ENCODE results near the gene NCF1.
"Not testable (repeated sequence)": the region's sequence is repeated elsewhere in the genome, so short reads cannot be mapped to it uniquely, and the experiment has no call there.

DNA sequence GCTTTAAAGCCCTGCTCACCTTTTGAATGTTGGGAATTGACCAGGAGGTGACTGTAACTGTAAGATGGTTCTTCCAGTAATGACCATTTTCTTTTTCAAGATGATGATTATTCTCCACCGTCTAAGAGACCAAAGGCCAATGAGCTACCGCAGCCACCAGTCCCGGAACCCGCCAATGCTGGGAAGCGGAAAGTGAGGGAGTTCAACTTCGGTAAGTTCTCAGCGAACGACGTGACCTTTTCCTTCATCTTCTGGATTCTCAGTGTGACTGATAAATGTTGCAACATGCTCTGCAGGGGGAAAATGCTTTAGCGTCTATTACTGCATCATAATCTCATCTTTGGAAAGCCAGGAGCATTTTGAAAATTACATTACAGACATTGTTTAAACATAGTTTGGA is 45.1 kb upstream of the NCF1 start:
- TF ChIP-seq POLR2A (IDR thresholded peaks at IDR 0.05; ENCODE audit: low read depth, low read length); CTCF (conservative IDR thresholded peaks at IDR 0.05; ENCODE audit: low read depth, low read length): not testable (repeated sequence)

Measured in IMR-90 (cell line).